DOHH2 (cell line): ENCODE data around the gene CDH26.

Experiments used
- H3F3A ChIP-seq: fragments of 200-600 bp; sonication (generic), shearing (Covaris generic); 2 replicates; pipeline ENCODE4 v1.6.0; 2016; ENCODE audit warnings: antibody characterized with exemption, mild to moderate bottlenecking; ENCODE audit not compliant: control insufficient read depth, insufficient read depth
- H3K27ac ChIP-seq: fragments of 200-600 bp; sonication (generic); 2 replicates; pipeline ENCODE4 v1.5.1; 2014; ENCODE audit warnings: low read depth, mild to moderate bottlenecking, low read length, moderate library complexity
- H3K27me3 ChIP-seq: fragments of 200-600 bp; sonication (generic); 2 replicates; pipeline ENCODE4 v1.6.1; 2014; ENCODE audit warnings: mild to moderate bottlenecking, low read length, mixed read lengths; ENCODE audit not compliant: control insufficient read depth
- H3K36me3 ChIP-seq: fragments of 200-600 bp; sonication (generic); 2 replicates; pipeline ENCODE4 v1.6.1; 2014; ENCODE audit warnings: mild to moderate bottlenecking, low read length, moderate library complexity, mixed read lengths; ENCODE audit not compliant: control insufficient read depth
- H3K4me1 ChIP-seq: fragments of 200-600 bp; sonication (generic); 2 replicates; pipeline ENCODE4 v1.6.1; 2014; ENCODE audit warnings: mild to moderate bottlenecking, low read length, mixed read lengths; ENCODE audit not compliant: control insufficient read depth
- H3K4me2 ChIP-seq: fragments of 200-600 bp; sonication (generic); 2 replicates; pipeline ENCODE4 v1.6.0; 2014; ENCODE audit warnings: mild to moderate bottlenecking, low read length, moderate library complexity
- H3K4me3 ChIP-seq: fragments of 200-600 bp; sonication (generic); 2 replicates; pipeline ENCODE4 v1.5.1; 2014; ENCODE audit warnings: mild to moderate bottlenecking, low read length, mixed read lengths
- H3K79me2 ChIP-seq: fragments of 200-600 bp; sonication (generic); 2 replicates; pipeline ENCODE4 v1.6.1; 2014; ENCODE audit warnings: mild to moderate bottlenecking, low read length, mixed read lengths; ENCODE audit not compliant: control insufficient read depth
- H3K9me2 ChIP-seq: fragments of 200-600 bp; sonication (generic); replicated peaks from 2 replicates; pipeline ENCODE4 v1.6.1; 2014; ENCODE audit warnings: mild to moderate bottlenecking, low read length, mixed read lengths; ENCODE audit not compliant: control insufficient read depth
- H3K9me3 ChIP-seq: fragments of 200-600 bp; sonication (generic); 2 replicates; pipeline ENCODE4 v1.6.1; 2014; ENCODE audit warnings: antibody characterized with exemption, low read length, mixed read lengths; ENCODE audit not compliant: control insufficient read depth, insufficient read depth
- H4K20me1 ChIP-seq: fragments of 200-600 bp; sonication (generic); 2 replicates; pipeline ENCODE4 v1.6.0; 2014; ENCODE audit warnings: low read depth, mild to moderate bottlenecking, antibody characterized with exemption, low read length, moderate library complexity; ENCODE audit not compliant: control insufficient read depth, insufficient read depth
- EZH2phosphoT487 ChIP-seq: fragments of 200-600 bp; sonication (generic); IDR thresholded peaks from 2 replicates; pipeline ENCODE4 v1.6.1; 2017; ENCODE audit warnings: borderline replicate concordance, mild to moderate bottlenecking, antibody characterized with exemption, low read length, moderate library complexity, mixed read lengths
- TF ChIP-seq, protein P1 (sequence below): fragments of 200-600 bp; sonication (generic); IDR thresholded peaks from one replicate; pipeline ENCODE4 v1.5.1; 2014; ENCODE audit warnings: antibody characterized with exemption, mild to moderate bottlenecking, low read depth, low read length; ENCODE audit not compliant: poor library complexity, severe bottlenecking

The CDH26 gene

DNA sequence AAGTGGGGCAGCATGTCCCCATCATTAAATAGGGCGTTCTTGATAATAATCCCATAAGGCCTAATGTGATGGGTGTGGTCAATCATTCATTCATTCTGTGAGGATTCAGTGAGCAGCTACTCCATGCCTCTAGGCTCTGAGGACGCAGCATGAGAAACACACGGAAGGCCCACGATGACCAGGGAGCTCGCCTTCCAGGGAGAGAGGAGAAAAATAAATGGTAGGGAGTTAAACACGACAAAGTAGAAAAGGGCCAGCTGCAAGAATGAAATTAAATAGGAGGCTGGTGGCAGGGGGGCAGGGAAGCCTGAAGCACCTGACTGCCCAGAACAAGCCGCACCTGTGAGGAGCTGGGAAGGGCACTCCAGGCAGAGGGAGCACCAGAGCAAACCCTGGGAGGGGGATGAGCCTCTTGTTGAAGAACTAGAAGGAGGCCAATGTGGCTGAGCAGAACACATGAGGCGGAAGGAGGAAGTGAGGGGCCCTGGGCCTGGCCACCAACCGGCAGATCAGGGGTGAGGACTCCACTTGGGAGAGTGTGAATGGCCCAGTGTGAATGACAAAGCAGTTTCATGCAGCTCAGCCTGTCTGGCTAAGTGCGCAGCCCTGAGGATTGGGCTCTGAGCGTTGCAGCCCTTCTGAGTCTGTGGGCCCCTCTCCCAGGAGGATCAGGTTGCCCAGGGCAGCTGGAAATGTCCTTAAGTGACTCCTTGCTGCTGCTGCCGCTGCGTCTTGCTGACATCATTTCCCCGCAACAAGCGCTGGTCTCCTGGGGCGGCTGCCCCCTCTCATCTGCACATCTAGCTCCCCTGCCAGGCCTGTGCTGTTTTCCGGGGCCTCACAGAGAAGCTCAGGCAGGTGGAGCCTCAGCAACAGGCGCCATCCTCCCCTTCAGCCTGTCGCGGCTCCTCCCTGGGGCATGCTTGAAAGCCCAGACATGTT, 99.9 kb downstream of the CDH26 start:
- H3K79me2 ChIP-seq, result no peaks in the 10 kb centered on the region
- H4K20me1 ChIP-seq, result no peaks in the 10 kb centered on the region
- H3K27ac ChIP-seq, result no peak overlapping the region
- H3K9me2 ChIP-seq, result no peaks in the 10 kb centered on the region
- no peaks in the 10 kb centered on the region for H3K27me3 ChIP-seq
- no peaks in the 10 kb centered on the region for H3F3A ChIP-seq
- H3K36me3 ChIP-seq, result no peaks in the 10 kb centered on the region
- H3K9me3 ChIP-seq, result no peaks in the 10 kb centered on the region
- no peak overlapping the region for H3K4me2 ChIP-seq
- H3K4me1 ChIP-seq, result no peaks in the 10 kb centered on the region
- H3K4me3 ChIP-seq, result no peak overlapping the region
- TF ChIP-seq, protein P1, sequence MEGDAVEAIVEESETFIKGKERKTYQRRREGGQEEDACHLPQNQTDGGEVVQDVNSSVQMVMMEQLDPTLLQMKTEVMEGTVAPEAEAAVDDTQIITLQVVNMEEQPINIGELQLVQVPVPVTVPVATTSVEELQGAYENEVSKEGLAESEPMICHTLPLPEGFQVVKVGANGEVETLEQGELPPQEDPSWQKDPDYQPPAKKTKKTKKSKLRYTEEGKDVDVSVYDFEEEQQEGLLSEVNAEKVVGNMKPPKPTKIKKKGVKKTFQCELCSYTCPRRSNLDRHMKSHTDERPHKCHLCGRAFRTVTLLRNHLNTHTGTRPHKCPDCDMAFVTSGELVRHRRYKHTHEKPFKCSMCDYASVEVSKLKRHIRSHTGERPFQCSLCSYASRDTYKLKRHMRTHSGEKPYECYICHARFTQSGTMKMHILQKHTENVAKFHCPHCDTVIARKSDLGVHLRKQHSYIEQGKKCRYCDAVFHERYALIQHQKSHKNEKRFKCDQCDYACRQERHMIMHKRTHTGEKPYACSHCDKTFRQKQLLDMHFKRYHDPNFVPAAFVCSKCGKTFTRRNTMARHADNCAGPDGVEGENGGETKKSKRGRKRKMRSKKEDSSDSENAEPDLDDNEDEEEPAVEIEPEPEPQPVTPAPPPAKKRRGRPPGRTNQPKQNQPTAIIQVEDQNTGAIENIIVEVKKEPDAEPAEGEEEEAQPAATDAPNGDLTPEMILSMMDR, result no peak
- no peak for TF ChIP-seq EZH2phosphoT487

DNA sequence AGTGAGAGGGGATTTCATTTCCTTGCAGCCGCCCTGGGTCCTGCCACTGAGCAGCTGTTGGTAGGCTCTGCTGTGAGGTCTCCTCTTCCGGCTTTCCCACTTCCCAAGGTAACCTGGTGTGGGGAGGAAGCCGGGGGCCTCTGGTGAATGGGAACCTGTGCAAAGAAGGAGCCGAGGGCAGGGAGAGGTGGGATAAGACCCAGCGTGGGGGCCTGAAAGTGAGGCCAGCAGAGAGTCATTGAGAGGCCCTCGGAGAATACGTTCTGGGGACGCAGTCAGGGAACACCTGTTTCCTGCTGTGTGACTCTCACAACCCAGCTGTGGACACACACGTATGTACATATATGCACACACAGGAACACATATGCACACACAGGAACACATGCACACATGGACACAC, 100.7 kb downstream of the CDH26 start:
- Histone ChIP-seq H3K9me2 (no peaks in the 10 kb centered on the region), H3K27me3 (no peaks in the 10 kb centered on the region), H3K27ac (no peak overlapping the region)

DNA sequence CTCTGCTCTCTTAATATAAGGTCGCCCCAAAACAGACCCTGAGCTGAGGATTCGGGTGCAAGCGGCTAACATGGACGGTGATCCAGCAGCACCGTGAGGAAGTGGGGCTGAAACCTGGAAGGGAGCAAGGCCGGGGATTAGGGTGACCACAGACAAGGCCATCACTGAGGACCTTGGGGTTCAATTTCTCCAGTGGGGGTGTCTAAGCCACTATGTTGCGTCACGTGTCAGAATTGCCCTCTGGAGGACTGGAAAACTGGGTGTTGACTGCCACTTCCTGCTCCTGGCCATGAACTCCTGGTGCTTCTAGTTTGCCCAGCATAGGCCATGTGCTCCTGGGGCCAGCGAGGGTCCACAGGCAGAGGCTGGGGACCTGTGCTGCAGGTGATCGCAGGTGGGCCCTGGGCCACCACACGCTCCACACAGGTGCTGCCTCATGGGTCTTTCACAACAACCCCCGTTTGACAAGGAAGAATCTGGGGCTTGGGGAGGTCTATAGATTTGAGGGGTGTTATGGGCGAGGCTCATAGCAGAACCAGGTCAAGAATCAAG, 101.9 kb downstream of the CDH26 start:
- Histone ChIP-seq H3K36me3 (no peaks in the 10 kb centered on the region), H3K27me3 (no peaks in the 10 kb centered on the region), H3F3A (no peaks in the 10 kb centered on the region), H3K4me1 (no peaks in the 10 kb centered on the region), H3K4me3 (no peak overlapping the region), H3K9me2 (no peaks in the 10 kb centered on the region), H4K20me1 (no peaks in the 10 kb centered on the region), H3K9me3 (no peaks in the 10 kb centered on the region), H3K4me2 (no peak overlapping the region), H3K79me2 (no peaks in the 10 kb centered on the region), H3K27ac (no peak overlapping the region)
- no peak for TF ChIP-seq EZH2phosphoT487
- TF ChIP-seq, protein P1, result no peak

More for the DNA sequence above, 100.7 kb downstream of the CDH26 start:
- no peaks in the 10 kb centered on the region for H3K79me2 ChIP-seq
- no peaks in the 10 kb centered on the region for H3K9me3 ChIP-seq
- H3K4me3 ChIP-seq, result no peak overlapping the region
- H3K4me2 ChIP-seq, result no peak overlapping the region
- no peaks in the 10 kb centered on the region for H3F3A ChIP-seq
- H4K20me1 ChIP-seq, result no peaks in the 10 kb centered on the region
- H3K36me3 ChIP-seq, result no peaks in the 10 kb centered on the region
- TF ChIP-seq, protein P1, result no peak
- no peak for TF ChIP-seq EZH2phosphoT487
- no peaks in the 10 kb centered on the region for H3K4me1 ChIP-seq
